B cell (primary cell): ENCODE measurements around the gene AP1M1. TPM values are rescaled to one million over a fixed set of nuclear protein-coding genes. Genes with fewer than 3 reads are reported as not detected.

Source experiments
- ATAC-seq: fragments of 200-7000 bp; cut with Tn5 transposase; one replicate; pipeline ENCODE4 v1.10.0; 2021; ENCODE audit warnings: low read depth, mild to moderate bottlenecking, moderate number of reproducible peaks, moderate library complexity
- CTCF ChIA-PET: fragments of 350-600 bp; sonication (Branson Sonifier 250); formaldehyde crosslinking; loops from one replicate; lab custom pipeline; 2021; ENCODE audit warnings: antibody characterized with exemption, inconsistent platforms; lab: Charles Lee
- POLR2A ChIA-PET: fragments of 350-600 bp; sonication (Branson Sonifier 250); formaldehyde crosslinking; loops from one replicate; lab custom pipeline; 2021; ENCODE audit warnings: antibody characterized with exemption; lab: Charles Lee
- DNase-seq: peaks from one replicate; pipeline ENCODE4 v3.0.0; 2013
- H2AFZ ChIP-seq: 2 replicates; pipeline ENCODE4 v1.6.1; 2012; ENCODE audit warnings: mild to moderate bottlenecking, low read depth, low read length; ENCODE audit not compliant: insufficient read depth, poor library complexity, severe bottlenecking
- H3K27ac ChIP-seq, 2 donors: 1 replicate in 1 of 2; 2 replicates in 1 of 2; pipeline ENCODE4 v1.5.1; 2012 to 2013; ENCODE audit warnings: low read length in 2 of 2, mild to moderate bottlenecking in 2 of 2, moderate library complexity in 1 of 2
- H3K27me3 ChIP-seq, 4 experiments: fragments of 200-600 bp in 1 of 4; sonication (generic) in 1 of 4; replicated peaks in 1 of 4; 1 replicate in 2 of 4; 2 replicates in 2 of 4; pipeline versions ENCODE4 v1.6.1 to v1.7.0; 2013 to 2016; ENCODE audit warnings: low read length in 3 of 4, mild to moderate bottlenecking in 2 of 4, mixed read lengths in 1 of 4, moderate library complexity in 1 of 4; ENCODE audit not compliant: insufficient read depth in 4 of 4, control insufficient read depth in 3 of 4; ENCODE audit errors: control extremely low read depth in 1 of 4
- H3K36me3 ChIP-seq, 2 experiments: replicated peaks in 1 of 2; 1 replicate in 1 of 2; 2 replicates in 1 of 2; pipeline versions ENCODE4 v1.6.1 to v1.7.1; 2013; ENCODE audit warnings: low read length in 1 of 2; ENCODE audit not compliant: insufficient read depth in 2 of 2, control insufficient read depth in 1 of 2; ENCODE audit errors: control extremely low read depth in 1 of 2, extremely low read depth in 1 of 2
- H3K4me1 ChIP-seq, 2 donors: fragments of 200-600 bp in 1 of 2; sonication (generic) in 1 of 2; 1 replicate in 1 of 2; 2 replicates in 1 of 2; pipeline versions ENCODE4 v1.5.1 to v1.6.1; 2013 to 2017; ENCODE audit warnings: low read length in 2 of 2; ENCODE audit not compliant: control insufficient read depth in 2 of 2, insufficient read depth in 2 of 2
- H3K4me2 ChIP-seq: replicated peaks from 2 replicates; pipeline ENCODE3; 2012; ENCODE audit warnings: mild to moderate bottlenecking, low read depth, low read length; ENCODE audit not compliant: poor library complexity, severe bottlenecking
- H3K4me3 ChIP-seq, 5 experiments: fragments of 200-600 bp in 1 of 5; sonication (generic) in 1 of 5; 1 replicate in 3 of 5; 2 replicates in 2 of 5; pipeline versions ENCODE4 v1.5.1 to v1.7.0; 2011 to 2016; ENCODE audit warnings: low read length in 4 of 5, mild to moderate bottlenecking in 4 of 5, low read depth in 2 of 5, control low read depth in 1 of 5, moderate library complexity in 1 of 5; ENCODE audit not compliant: insufficient read depth in 1 of 5; ENCODE audit errors: control extremely low read depth in 1 of 5, extremely low read depth in 1 of 5
- H3K79me2 ChIP-seq: fragments of 200-600 bp; sonication (generic); one replicate; pipeline ENCODE4 v1.6.0; 2016; ENCODE audit warnings: low read length; ENCODE audit not compliant: control insufficient read depth, insufficient read depth
- H3K9ac ChIP-seq: fragments of 200-600 bp; sonication (generic); 2 replicates; pipeline ENCODE4 v1.6.1; 2017; ENCODE audit warnings: mild to moderate bottlenecking, low read length, moderate library complexity
- H3K9me3 ChIP-seq, 3 donors: one replicate each; pipeline versions ENCODE4 v1.6.1 to v1.7.1; 2013; ENCODE audit warnings: low read length in 2 of 3; ENCODE audit not compliant: control insufficient read depth in 2 of 3, insufficient read depth in 1 of 3; ENCODE audit errors: control extremely low read depth in 1 of 3
- H4K20me1 ChIP-seq: 2 replicates; pipeline ENCODE4 v1.6.0; 2012; ENCODE audit warnings: mild to moderate bottlenecking, low read length; ENCODE audit not compliant: insufficient read depth, control insufficient read depth, poor library complexity, severe bottlenecking
- H3K27ac Mint-ChIP-seq: one replicate; pipeline ENCODE4 v1.8.0; 2021; ENCODE audit warnings: mixed read lengths
- H3K27me3 Mint-ChIP-seq: one replicate; pipeline ENCODE4 v1.8.0; 2021; ENCODE audit warnings: mixed read lengths
- H3K4me1 Mint-ChIP-seq: one replicate; pipeline ENCODE4 v1.8.0; 2021; ENCODE audit warnings: mixed read lengths
- H3K4me3 Mint-ChIP-seq: one replicate; pipeline ENCODE4 v1.8.0; 2021; ENCODE audit warnings: mixed read lengths
- H3K9me3 Mint-ChIP-seq: one replicate; pipeline ENCODE4 v1.8.0; 2022; ENCODE audit warnings: mixed read lengths; ENCODE audit not compliant: insufficient read depth
- EZH2 ChIP-seq: IDR thresholded peaks from 2 replicates; pipeline ENCODE4 v1.6.1; 2012; ENCODE audit warnings: borderline replicate concordance, low read depth, mild to moderate bottlenecking, moderate library complexity, low read length; ENCODE audit not compliant: insufficient read depth, poor library complexity, severe bottlenecking
- WGBS: methylation state at CpG from one replicate; pipeline ENCODE4 v1.1.5; 2013; ENCODE audit warnings: missing lambda C conversion rate; ENCODE audit not compliant: insufficient coverage; 5-methylcytosine and 5-hydroxymethylcytosine counted together
- intact Hi-C: fragments of 100-400 bp; cut with micrococcal nuclease; formaldehyde crosslinking; loops from one replicate; pipeline ENCODE4 v1.10.0; 2022
- polyA plus RNA-seq: library from polyadenylated mRNA; depleted of rRNA; stranded (reverse); fragments of >200 nt; gene quantifications from 2 replicates; pipeline ENCODE4 v1.2.3, GENCODE V29; 2012
- total RNA-seq, 2 donors: library from RNA; stranded (reverse); fragments of 120-200 nt in 1 of 2; gene quantifications; 1 replicate in 1 of 2; 2 replicates in 1 of 2; pipeline versions ENCODE4 v1.2.3 to v1.2.4, GENCODE V29; 2013 to 2022
- TF ChIP-seq, protein P1 (sequence below): fragments of 200-600 bp; IDR thresholded peaks from one replicate; pipeline ENCODE4 v1.8.0; 2022; ENCODE audit warnings: antibody characterized with exemption, mild to moderate bottlenecking

Gene AP1M1
- total and polyA plus RNA-seq, 2 donors (not counting 1 experiment from before 2014, with no cell fraction given) = 77.8 to 102 TPM

DNA sequence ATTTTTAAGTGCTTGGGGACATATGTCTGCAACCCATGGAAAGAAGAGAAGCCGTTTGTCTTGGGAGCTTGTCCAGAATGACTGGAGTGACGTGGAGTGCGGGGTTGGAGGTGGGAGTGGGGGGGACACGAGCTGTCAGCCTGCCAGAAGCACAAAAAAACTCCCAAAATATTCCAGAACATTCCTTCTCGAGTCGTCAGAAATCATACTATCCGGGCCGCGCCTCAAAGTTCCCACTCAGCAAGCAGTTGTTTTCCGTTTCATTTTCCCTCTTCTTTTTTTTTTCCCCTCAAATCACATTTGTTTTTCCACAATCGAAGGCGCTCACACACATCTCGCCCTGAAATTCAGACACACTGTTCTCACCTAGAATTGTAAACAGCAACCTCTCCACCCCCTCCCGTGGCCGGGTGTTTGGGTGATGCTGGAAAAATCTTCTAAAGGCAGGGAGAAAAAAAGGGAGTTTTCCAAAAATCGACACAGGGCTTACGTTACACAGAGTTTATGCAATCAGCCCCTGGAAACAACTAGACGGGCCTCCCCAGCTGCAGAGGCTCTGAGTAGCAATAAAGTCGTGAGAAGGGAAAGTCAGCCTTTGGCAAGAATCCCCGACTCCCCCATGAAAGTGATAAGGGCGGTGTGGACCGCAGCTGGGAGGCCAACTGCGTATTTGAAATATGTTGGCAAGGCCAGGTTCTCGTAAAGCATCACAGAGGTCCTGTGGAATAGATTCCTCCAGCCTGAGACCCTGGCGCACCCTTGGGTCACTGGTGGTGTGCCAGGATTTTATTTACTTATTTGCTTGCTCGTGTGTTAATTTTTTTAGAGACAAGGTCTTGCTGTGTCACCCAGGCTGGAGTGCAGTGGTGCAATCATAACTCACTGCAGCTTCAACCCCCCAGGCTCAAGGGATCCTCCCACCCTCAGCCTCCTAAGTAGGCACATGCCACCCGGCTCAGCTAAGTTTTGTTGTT lies 95.7 kb downstream of the AP1M1 start:
- intact Hi-C loops = no loop called here
- no peaks in the 10 kb centered on the region for H3K79me2 ChIP-seq
- H2AFZ ChIP-seq = no peak overlapping the region
- ChIA-PET CTCF (no interaction called here), POLR2A (interaction anchor here (0.6 to 0.7 kb wide), 2 partner anchors 13 to 89 kb away, joined by 3 to 7 read pairs; no protein-coding TSS in a partner anchor)
- no peak for ATAC-seq
- H3K27me3 ChIP-seq = peaks cover 0 to 3% (median 0%) of the 10 kb centered on the region in 4 experiments
- DNase-seq = no peak
- Mint-ChIP-seq H3K4me3 (no peak overlapping the region), H3K27ac (no peak overlapping the region), H3K4me1 (peaks cover 1% of the 10 kb centered on the region), H3K9me3 (no peaks in the 10 kb centered on the region), H3K27me3 (no peaks in the 10 kb centered on the region)
- H3K4me2 ChIP-seq = no peak overlapping the region
- peaks cover 0 to 4% (median 0%) of the 10 kb centered on the region in 3 donors for H3K9me3 ChIP-seq
- WGBS = 91% methylated on average over 16 of the region's 27 CpGs
- no peak overlapping the region for H3K27ac ChIP-seq
- no peaks in the 10 kb centered on the region for H4K20me1 ChIP-seq
- H3K4me1 ChIP-seq = no peaks in the 10 kb centered on the region
- no peak overlapping the region for H3K4me3 ChIP-seq
- H3K9ac ChIP-seq = no peak overlapping the region
- H3K36me3 ChIP-seq = no peaks in the 10 kb centered on the region
- TF ChIP-seq EZH2 = no peak
- TF ChIP-seq, protein P1, sequence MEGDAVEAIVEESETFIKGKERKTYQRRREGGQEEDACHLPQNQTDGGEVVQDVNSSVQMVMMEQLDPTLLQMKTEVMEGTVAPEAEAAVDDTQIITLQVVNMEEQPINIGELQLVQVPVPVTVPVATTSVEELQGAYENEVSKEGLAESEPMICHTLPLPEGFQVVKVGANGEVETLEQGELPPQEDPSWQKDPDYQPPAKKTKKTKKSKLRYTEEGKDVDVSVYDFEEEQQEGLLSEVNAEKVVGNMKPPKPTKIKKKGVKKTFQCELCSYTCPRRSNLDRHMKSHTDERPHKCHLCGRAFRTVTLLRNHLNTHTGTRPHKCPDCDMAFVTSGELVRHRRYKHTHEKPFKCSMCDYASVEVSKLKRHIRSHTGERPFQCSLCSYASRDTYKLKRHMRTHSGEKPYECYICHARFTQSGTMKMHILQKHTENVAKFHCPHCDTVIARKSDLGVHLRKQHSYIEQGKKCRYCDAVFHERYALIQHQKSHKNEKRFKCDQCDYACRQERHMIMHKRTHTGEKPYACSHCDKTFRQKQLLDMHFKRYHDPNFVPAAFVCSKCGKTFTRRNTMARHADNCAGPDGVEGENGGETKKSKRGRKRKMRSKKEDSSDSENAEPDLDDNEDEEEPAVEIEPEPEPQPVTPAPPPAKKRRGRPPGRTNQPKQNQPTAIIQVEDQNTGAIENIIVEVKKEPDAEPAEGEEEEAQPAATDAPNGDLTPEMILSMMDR = no peak

DNA sequence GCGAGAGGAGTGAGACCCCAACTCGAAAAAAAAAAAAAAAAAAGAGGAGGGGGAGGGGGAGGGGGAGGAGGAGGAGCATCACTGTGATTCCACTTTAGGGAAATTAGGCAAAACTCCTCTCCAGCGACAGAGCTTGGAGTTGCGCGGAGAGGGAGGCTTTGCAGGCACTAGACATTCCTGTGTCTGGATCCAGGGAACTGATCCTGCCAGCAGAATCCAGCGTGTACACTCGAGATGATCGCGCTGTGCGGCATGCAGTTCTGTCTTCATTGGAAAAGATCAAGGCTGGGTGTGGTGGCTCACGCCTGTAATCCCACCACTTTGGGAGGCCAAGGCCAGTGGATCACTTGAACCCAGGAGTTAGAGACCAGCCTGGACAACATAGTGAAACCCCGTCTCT lies 97.3 kb downstream of the AP1M1 start:
- Histone ChIP-seq H3K9me3 (peaks cover 0 to 5% (median 0%) of the 10 kb centered on the region in 3 donors), H3K9ac (no peak overlapping the region), H3K27ac (no peak overlapping the region), H4K20me1 (no peaks in the 10 kb centered on the region), H3K79me2 (no peaks in the 10 kb centered on the region), H3K4me1 (no peaks in the 10 kb centered on the region), H3K4me3 (no peak overlapping the region), H3K4me2 (no peak overlapping the region), H3K36me3 (no peaks in the 10 kb centered on the region), H3K27me3 (peaks cover 0 to 3% (median 0%) of the 10 kb centered on the region in 4 experiments), H2AFZ (no peak overlapping the region)
- DNase-seq (no peak), ATAC-seq (no peak)
- CTCF ChIA-PET = no interaction called here
- H3K4me1 Mint-ChIP-seq = no peaks in the 10 kb centered on the region
- POLR2A ChIA-PET = no interaction called here
- WGBS = 88% methylated on average over 8 of the region's 12 CpGs
- no peak overlapping the region for H3K27ac Mint-ChIP-seq
- H3K27me3 Mint-ChIP-seq = no peaks in the 10 kb centered on the region
- no peaks in the 10 kb centered on the region for H3K9me3 Mint-ChIP-seq
- intact Hi-C loops = no loop called here
- TF ChIP-seq, protein P1 = no peak
- TF ChIP-seq EZH2 = no peak
- H3K4me3 Mint-ChIP-seq = no peak overlapping the region
